Mucosa of gallbladder (tissue), 1 donor: ENCODE measurements around the gene GPC3. TPM values are rescaled to one million over a fixed set of nuclear protein-coding genes. Genes with fewer than 3 reads are reported as not detected.
"Not testable (repeated sequence)": the region's sequence is repeated elsewhere in the genome, so short reads cannot be mapped to it uniquely, and the experiment has no call there.

Experiments used
- DNase-seq: peaks from one replicate; pipeline ENCODE4 v3.0.0-alpha.2; 2020; ENCODE audit warnings: low spot score
- total RNA-seq: library from RNA; stranded (reverse); gene quantifications from one replicate; pipeline ENCODE4 v1.2.1, GENCODE V29; 2021
- donor health status: DM: no; HTN: no; CAD: no.

Gene GPC3
- total RNA-seq, 1 donor from 2014 or later = 44.7 TPM

DNA sequence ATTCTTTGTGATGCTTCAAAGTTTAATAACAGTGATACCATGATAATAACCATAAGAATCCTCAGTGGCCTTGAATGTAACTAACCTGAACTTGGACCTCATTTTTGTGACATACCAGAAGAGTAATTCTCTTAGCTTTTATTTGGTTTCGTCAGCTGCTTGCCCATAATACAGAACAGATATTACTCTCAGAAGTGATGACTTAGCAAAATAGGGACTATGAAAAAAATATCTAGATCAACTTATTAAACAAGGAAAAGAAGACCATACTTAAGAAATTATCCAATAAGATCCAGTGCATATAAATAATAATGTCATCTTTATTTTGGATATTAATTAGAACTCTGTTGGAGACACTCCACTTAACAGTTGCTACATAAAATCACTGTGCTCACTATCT is 333.2 kb downstream of the GPC3 start:
- no peak for DNase-seq

GRCh38 chrX:133650239-133650638 is 335.2 kb downstream of the GPC3 start:
- DNase-seq = no peak

- DNase-seq = no peak
These were observed 335.7 kb downstream of the GPC3 start for GRCh38 chrX:133649651-133650050.

- DNase-seq = no peak
These were observed 336.8 kb downstream of the GPC3 start for GRCh38 chrX:133648594-133648993.

DNA sequence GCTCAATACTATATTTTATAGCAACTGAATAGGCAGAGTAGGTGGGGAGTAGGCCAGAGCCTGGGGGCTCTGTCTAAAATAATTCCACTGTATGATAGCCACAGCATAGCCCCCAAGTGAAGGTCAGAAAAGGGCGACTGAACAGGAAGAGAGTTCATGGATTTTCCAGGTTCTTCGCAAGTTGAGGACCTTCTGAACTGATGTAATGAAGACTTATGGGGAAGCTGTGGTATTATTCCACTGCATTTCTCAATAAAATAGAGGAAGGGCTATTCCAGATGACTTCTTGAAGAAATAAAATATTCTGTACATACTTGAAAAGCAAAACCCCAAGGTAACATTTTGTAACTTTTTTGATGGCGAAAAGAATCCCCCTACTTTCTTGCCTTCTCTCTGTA is 338.7 kb downstream of the GPC3 start:
- DNase-seq = no peak

- peak; percentile 20 for DNase-seq
These were observed 339.2 kb downstream of the GPC3 start for GRCh38 chrX:133645977-133646718.

- DNase-seq = no peak
These were observed 340.1 kb downstream of the GPC3 start for GRCh38 chrX:133645256-133645655.

- no peak for DNase-seq
These were observed 345.0 kb downstream of the GPC3 start for GRCh38 chrX:133640161-133641015.

DNA sequence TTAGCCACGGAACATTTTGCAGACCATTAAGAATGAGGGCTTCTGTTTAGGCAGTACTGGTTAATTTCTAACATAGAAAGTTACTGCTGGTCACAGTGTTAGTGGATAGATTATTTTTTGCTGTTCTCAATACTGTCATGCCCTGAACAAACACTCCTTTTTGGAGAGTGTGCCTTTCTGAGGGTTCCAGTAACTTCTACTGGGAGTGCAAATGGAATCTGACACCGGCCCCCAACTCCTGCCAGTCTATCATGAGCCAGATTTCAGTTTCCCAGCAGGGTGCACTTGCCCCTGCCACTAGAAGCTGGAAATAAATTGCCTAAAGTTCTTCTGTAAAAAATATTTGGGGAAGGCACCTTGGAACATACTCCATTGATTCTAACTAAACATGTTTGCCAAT is 345.7 kb downstream of the GPC3 start:
- DNase-seq = no peak

DNA sequence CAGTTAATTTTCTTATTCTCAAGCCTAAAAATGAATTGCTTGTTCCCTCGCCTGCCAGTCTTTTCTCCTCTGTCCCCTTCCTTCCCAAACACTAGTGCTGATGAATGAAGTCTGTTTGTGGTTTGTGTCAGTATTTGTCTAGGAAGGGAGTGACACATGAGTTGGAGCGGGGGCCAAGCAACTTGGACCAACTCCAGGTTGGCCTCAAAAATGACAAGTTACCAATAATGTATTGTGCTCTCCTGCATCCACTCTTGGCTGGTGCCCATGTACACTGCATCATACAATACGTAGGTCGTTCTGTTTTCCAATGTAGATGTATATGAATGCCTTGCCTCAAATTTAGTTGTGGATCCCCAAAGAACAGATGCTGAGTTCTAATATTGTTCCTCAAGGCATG is 347.1 kb downstream of the GPC3 start:
- peak; percentile 48 for DNase-seq

DNA sequence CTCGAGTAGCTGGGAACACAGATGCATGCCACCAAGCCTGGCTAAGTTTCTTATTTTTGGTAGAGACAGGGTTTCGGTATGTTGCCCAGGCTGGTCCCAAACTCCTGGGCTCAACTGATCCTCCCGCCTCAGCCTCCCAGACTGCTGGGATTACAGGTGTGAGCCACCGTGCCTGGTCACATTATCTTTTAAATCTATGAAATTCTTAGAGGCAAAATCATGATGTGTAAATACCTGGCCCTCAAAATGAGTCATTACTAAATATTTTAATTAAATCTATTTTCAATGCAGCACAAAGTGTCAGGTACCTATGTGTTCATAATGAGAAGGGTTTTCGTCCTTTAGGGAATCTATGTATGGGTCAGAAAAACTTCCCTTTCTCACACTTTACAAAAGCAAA is 347.6 kb downstream of the GPC3 start:
- no peak for DNase-seq

- DNase-seq = no peak
These were observed 349.4 kb downstream of the GPC3 start for GRCh38 chrX:133636009-133636408.

GRCh38 chrX:133634416-133634815 is 351.0 kb downstream of the GPC3 start:
- DNase-seq = no peak

- DNase-seq = no peak
These were observed 351.4 kb downstream of the GPC3 start for GRCh38 chrX:133633950-133634349.

DNA sequence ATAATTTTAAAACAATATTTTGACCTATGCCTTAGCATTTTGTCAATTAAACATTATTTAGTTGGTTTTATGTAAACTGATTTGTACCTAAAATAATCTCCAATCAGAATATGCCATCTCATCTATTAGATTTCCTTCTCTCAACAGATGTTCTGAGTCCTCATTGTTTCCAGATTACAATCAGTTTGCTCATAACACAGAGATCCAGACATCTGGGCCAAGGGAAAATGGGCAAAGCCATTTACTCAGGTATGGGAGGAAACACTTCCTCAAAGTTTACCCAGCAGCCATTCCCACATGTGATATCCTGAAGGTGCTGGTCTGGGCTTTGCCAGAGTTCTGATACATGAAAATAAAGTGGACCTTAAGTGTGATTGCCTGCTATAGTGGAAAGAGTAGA is 352.2 kb downstream of the GPC3 start:
- no peak for DNase-seq

GRCh38 chrX:133630362-133630761 is 355.0 kb downstream of the GPC3 start:
- DNase-seq = no peak

- DNase-seq = no peak
These were observed 357.7 kb downstream of the GPC3 start for GRCh38 chrX:133627673-133628072.

GRCh38 chrX:133621384-133621783 is 364.0 kb downstream of the GPC3 start:
- DNase-seq = not testable (repeated sequence)

GRCh38 chrX:133611676-133612075 is 373.7 kb downstream of the GPC3 start:
- no peak for DNase-seq

GRCh38 chrX:133610056-133610455 is 375.3 kb downstream of the GPC3 start:
- no peak for DNase-seq

DNA sequence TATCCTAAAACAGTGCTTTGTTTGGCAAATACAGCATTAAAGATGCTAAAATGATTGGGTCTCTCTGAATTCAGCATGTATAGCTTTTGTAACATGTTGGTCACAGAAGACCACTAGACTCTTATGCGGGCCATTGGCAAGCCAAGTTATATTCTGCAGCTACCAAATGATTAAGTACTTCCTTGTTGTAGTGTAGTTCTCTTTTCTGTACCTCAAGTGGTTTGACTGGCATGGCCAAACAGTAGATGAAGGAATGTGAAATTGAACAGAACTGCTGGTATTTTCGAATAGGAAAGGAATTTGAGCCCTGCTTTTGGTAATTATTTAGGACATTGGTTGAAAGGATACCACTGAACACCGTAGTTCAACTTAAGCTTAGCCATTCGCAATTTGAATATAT is 376.2 kb downstream of the GPC3 start:
- DNase-seq = no peak

- no peak for DNase-seq
These were observed 377.0 kb downstream of the GPC3 start for GRCh38 chrX:133608406-133608805.
